Measurements from ENCODE around the gene PFAS.
A peak's percentile ranks its signal among the peaks of the same experiment; 100 is the strongest.
"Not testable (repeated sequence)": the region's sequence is repeated elsewhere in the genome, so short reads cannot be mapped to it uniquely, and the experiment has no call there.

Gene PFAS, protein sequence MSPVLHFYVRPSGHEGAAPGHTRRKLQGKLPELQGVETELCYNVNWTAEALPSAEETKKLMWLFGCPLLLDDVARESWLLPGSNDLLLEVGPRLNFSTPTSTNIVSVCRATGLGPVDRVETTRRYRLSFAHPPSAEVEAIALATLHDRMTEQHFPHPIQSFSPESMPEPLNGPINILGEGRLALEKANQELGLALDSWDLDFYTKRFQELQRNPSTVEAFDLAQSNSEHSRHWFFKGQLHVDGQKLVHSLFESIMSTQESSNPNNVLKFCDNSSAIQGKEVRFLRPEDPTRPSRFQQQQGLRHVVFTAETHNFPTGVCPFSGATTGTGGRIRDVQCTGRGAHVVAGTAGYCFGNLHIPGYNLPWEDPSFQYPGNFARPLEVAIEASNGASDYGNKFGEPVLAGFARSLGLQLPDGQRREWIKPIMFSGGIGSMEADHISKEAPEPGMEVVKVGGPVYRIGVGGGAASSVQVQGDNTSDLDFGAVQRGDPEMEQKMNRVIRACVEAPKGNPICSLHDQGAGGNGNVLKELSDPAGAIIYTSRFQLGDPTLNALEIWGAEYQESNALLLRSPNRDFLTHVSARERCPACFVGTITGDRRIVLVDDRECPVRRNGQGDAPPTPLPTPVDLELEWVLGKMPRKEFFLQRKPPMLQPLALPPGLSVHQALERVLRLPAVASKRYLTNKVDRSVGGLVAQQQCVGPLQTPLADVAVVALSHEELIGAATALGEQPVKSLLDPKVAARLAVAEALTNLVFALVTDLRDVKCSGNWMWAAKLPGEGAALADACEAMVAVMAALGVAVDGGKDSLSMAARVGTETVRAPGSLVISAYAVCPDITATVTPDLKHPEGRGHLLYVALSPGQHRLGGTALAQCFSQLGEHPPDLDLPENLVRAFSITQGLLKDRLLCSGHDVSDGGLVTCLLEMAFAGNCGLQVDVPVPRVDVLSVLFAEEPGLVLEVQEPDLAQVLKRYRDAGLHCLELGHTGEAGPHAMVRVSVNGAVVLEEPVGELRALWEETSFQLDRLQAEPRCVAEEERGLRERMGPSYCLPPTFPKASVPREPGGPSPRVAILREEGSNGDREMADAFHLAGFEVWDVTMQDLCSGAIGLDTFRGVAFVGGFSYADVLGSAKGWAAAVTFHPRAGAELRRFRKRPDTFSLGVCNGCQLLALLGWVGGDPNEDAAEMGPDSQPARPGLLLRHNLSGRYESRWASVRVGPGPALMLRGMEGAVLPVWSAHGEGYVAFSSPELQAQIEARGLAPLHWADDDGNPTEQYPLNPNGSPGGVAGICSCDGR (N-terminal part only)

GRCh38 chr17:8248751-8249607 is at the start of gene PFAS:
Gene PFAS, plus strand, starts transcription at chr17:8249289. Its CDS starts 4,649 bp downstream, at chr17:8253938.
- peak; percentile 82 for DNase-seq

DNA sequence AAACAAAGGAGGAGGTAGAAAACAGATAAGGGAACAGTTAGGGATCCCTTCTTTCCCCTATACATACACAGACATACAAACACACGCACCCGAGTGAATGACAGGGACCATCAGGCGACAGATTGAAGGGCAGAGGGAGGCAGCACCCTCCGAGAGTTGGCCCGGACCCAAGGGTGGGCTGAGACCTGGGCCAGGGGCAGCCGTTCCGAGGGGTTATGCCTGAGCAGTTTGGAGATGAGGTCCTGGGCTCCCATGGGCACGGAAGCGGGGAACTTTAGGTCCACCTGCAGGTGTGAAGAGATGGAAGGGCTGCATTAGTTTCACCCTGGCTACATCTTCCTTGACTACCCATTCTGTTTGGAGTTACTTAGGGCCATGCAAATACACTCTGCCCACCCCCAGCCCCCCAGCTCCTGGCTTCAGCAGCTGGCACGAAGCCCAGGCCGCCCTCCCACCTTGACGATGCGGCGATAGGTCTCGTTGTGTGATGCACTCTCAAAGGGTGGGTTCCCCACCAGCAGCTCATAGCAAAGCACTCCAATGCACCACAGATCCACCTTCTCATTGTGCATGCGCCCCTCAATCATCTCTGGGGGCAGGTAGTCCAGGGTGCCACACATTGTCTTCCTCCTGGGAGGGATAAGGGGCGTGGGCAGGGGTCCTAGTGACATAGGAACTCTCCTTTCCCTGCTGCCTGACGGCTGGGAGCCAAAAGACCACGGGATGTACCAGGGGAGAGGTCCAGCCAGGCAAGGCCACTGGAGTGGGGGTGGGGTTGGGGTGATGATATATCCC is 44.1 kb upstream of the PFAS start:
- no peak for DNase-seq

- DNase-seq, result no peak
These were observed 42.6 kb upstream of the PFAS start for GRCh38 chr17:8206536-8206935.

DNA sequence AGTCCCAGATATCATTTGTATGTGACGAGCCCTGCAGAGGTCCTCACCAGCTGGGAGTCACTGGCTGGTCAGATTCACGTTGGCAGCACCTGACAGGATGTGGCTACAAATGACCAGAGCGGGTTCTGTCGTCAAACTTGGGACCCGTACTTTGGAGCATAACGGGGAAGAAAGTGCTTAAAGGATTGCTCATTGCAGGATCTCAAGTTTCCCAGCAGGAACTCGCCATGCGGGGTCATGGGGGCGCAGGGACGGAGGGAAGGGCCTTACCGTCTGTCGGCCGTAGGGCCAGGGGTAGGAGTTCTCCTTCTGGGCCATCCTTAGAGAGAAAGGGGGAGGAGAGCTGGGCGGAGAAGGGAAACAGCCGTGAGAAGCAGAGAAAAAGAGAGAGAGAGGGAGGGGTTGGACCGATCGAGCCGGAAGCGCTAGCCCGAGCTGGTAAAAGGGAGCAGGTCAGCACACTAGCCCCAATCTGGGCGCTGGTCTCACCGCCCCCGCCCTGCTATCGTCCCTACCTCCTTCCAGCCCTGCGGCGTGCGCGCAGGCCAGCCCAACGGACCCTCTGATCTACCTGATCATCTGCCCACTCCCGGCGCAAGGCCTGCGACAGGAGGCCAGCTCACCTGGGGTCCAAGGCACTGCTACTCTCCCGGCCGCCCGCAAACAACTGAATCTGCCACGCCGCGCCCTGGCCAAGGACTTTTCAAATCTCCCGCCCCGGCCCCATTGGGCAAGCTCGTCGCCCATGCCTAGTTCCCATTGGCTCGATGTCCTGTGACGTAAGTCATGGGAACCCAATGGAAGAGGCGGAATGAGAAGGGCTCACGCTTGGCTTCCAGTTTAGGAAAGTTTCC is 39.0 kb upstream of the PFAS start, which contains the start of gene AURKB:
Gene AURKB (minus strand): TSS at position 669 of the 854 bp plus-strand sequence. CDS start 351 bp downstream, at position 318.
- DNase-seq, result peak; percentile 98

DNA sequence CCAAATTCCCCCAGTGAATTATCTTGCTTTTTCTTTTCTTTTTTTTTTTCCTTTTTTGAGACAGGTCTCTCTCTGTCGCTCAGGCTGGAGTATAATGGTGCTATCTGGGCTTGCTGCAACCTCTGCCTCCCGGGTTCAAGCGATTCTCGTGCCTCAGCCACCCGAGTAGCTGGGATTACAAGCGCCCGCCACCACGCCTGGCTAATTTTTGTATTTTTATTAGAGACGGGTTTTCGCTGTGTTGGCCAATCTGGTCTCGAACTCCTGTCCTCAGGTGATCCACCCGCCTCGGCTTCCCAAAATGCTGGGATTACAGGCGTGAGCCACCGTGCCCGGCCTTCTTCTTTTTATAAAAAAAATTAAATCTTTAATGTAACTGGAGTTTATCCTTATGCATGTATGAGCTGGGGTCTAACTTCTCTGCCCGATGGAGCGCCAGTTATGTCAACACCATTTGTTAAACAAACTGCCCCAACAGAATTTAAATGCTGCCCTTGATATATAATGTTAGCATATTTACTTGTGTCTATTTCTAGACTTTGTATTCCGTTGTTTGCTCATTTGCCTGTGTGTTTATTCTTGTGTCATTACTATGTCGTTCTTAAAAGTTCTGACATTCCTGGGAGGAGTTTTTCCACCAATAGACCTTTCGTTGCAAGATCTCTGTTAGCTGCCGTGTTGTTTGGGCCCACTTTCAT is 38.2 kb upstream of the PFAS start:
- no peak for DNase-seq

DNA sequence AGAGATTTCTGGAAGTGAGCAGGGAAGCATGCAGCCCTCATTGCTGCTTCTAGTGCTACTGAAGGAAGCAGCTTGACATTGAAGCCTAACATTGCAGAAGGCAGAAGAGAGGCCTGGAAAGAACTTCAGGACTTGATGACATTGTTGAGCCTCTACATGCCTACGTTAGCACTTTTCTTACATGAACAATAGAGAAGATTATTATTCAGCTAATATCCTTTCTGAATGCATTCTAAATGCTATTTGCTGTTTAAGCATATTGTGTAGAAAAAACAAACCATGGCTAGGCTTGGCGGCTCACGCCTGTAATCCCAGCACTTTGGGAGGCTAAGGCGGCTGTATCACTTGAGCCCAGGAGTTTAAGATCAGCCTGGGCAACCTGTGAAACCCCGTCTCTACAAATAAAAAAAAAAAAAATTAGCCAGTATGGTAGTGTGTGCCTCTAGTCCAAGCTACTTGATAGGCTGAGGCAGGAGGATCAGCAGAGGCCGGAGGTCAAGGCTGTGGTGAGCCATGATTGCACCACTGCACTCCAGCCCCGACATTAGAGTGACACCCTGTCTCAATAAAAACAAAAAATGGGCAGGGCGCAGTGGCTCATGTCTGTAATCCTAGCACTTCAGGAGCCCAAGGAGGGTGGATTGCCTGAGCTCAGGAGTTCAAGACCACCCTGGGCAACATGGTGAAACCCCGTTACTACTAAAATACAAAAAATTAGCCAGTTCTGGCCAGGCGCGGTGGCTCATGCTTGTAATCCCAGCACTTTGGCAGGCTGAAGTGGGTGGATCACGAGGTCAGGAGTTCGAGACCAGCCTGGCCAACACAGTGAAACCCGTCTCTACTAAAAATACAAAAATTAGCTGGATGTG is 36.5 kb upstream of the PFAS start:
- DNase-seq, result peak; percentile 76

DNA sequence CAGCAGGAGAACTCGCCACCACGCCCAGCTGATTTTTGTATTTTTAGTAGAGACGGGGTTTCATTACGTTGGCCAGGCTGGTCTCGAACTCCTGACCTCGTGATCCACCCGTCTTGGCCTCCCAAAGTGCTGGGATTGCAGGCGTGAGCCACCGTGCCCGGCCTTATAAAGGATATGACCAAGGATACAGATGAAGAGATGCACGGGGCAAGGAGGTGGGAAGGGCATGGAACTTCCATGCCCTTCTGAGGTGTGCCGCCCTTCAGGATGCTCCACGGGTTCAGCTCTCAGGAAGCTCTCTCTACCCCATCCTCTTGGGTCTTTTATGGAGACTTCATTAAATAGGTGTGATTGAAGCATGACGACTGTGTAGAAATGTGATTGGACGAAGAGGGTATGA is 35.1 kb upstream of the PFAS start:
- not testable (repeated sequence) for DNase-seq

- peak; percentile 81 for DNase-seq
These were observed 28.1 kb upstream of the PFAS start for GRCh38 chr17:8220783-8221662.

GRCh38 chr17:8221663-8222379 is 27.3 kb upstream of the PFAS start:
- peak; percentile 75 for DNase-seq

- DNase-seq, result no peak
These were observed 26.8 kb upstream of the PFAS start for GRCh38 chr17:8222380-8222629.

DNA sequence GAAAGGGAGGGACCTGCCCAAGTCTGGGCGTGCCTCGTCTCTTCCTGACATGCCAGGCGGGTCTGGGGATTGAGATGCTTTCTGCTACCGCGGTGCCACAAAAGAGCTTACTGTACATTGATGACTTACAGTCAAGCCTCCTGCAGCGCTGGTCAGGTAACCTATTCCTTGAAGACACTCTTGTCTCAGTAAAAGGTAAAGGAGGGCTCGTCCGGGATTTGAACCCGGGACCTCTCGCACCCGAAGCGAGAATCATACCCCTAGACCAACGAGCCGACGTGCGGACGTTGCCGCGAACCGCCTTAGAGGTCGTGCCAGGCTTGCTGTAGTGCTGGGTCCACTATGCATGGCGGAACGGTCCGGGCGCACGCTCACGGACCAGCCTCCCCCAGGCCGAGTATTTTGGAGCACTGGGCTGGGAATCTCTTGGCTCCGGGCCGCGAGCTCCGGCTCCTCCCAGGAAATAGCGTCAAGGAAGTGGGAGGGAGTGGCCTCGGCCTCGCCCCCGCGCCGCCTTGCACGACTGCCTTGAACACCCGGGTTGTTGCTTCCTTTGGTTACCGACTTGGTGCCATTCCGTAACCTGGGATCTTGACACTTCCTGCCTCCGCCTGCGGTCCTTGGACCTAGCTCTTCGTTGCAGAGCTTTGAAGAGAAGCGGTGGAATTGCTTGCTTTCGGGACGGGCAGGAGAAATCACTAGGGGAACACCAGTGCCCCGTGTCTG is 26.3 kb upstream of the PFAS start:
- DNase-seq, result peak; percentile 93

- DNase-seq, result peak; percentile 60
These were observed 25.5 kb upstream of the PFAS start for GRCh38 chr17:8223356-8224126.

DNA sequence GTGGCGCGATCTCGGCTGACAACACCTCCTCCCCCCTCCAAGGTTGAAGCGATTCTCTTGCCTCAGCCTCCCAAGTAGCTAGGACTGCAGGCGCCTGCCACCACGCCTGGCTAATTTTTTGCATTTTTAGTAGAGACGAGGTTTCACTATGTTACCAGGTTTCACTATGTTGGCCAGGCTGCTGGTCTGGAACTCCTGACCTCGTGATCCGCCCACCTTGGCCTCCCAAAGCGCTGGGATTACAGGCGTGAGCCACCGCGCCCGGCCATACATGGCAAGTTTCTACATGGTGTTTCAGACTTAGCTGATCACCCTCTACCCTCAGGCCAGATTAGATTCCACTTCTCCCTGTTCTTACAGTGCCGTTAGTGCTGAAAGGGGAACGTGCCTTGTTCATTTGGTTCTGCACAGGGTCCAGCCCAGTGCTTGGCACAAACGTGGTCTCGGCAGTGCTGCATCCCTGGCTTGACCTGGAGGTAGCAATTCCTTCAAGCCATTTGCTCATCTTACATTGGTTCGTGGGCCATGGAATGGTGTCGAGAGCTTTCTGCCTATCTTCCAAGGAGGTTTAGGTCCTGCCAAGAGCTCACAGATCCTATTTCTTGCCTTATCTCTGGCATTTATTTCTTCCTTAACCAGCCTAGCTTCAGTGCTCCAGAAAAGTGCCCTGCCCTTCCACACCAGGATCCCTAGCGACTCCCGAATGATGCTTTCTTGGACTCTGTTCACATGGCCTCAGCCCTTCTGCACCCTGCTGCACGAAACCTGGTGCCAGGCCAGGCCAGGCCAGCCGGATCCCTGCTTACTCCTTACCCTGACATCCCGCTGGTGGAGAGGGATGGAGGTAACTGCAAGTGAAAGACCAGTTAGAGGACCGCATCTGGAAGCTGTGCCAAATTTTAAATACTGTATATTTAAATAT is 23.9 kb upstream of the PFAS start:
- no peak for DNase-seq
